ENCODE results near the gene CDC42BPA. TPM values are rescaled to one million over a fixed set of nuclear protein-coding genes. Genes with fewer than 3 reads are reported as not detected.

Gene CDC42BPA
- total and polyA plus RNA-seq, 2 of the 13 experiments (the other 11 are each of a cell fraction or from before 2014, with no cell fraction given) = 6.5 to 16.0 TPM

- TF ChIP-seq UBTF (CRISPR knock-in tag; IDR thresholded peaks at IDR 0.05) (peak; percentile 81), TEAD3 (CRISPR knock-in tag; optimal IDR thresholded peaks at IDR 0.05; ENCODE audit: borderline replicate concordance) (peak; percentile 24), SUZ12 (IDR thresholded peaks at IDR 0.05; ENCODE audit: low read depth, low read length) (no peak), ZNF766 (CRISPR knock-in tag; IDR thresholded peaks at IDR 0.05; ENCODE audit: borderline replicate concordance) (no peak), PRPF4 (IDR thresholded peaks at IDR 0.05; ENCODE audit: low read depth, low read length, poor library complexity, severe bottlenecking) (no peak), ZNF781 (CRISPR knock-in tag; IDR thresholded peaks at IDR 0.05; ENCODE audit: borderline replicate concordance, not compliant biosample characterization) (no peak), TERF1 (CRISPR knock-in tag; IDR thresholded peaks at IDR 0.05) (no peak), GATAD1 (CRISPR knock-in tag; IDR thresholded peaks at IDR 0.05) (no peak), ZNF12 (CRISPR knock-in tag; IDR thresholded peaks at IDR 0.05) (no peak), SOX13 (IDR thresholded peaks at IDR 0.05) (no peak), SOX13 (CRISPR knock-in tag; conservative IDR thresholded peaks at IDR 0.05 in 1 of 2, IDR thresholded peaks at IDR 0.05 in 1 of 2) (no peak), ETV5 (CRISPR knock-in tag; IDR thresholded peaks at IDR 0.05; ENCODE audit: borderline replicate concordance) (peak; percentile 8; the same call in 1 of the 2 replicates), ZNF350 (CRISPR knock-in tag; IDR thresholded peaks at IDR 0.05; ENCODE audit: borderline replicate concordance, low read depth) (no peak), ZNF318 (CRISPR knock-in tag; IDR thresholded peaks at IDR 0.05) (no peak), NAIF1 (CRISPR knock-in tag; IDR thresholded peaks at IDR 0.05; ENCODE audit: borderline replicate concordance) (no peak), FOXM1 (CRISPR knock-in tag; IDR thresholded peaks at IDR 0.05) (no peak), RELA (CRISPR knock-in tag; IDR thresholded peaks at IDR 0.05) (no peak), ZNF121 (CRISPR knock-in tag; IDR thresholded peaks at IDR 0.05) (no peak)
Measured at GRCh38 chr1:227318016-227318852, at the start of gene CDC42BPA (continued).
